GM13977 (cell line): ENCODE data around the gene CLDN12.
A peak's percentile ranks its signal among the peaks of the same experiment; 100 is the strongest.

Source experiments
- DNase-seq: peaks from one replicate; pipeline ENCODE4 v3.0.0; 2012; ENCODE audit warnings: low spot score
- CTCF ChIP-seq: IDR thresholded peaks from 2 replicates; pipeline ENCODE4 v1.5.1; 2012; ENCODE audit warnings: mild to moderate bottlenecking, control low read depth; ENCODE audit not compliant: insufficient read depth; ENCODE audit errors: extremely low read depth, missing control alignments
- in situ Hi-C: fragments of 300-500 bp; cut with MboI; formaldehyde crosslinking; loops from one replicate; pipeline ENCODE4 v1.12.0; 2022; ENCODE audit warnings: low sequenced_read_pairs, low pct_unique_long_range_greater_than_20kb, mixed read lengths, inconsistent platforms; ENCODE audit not compliant: unreplicated experiment

Gene CLDN12

GRCh38 chr7:90403174-90404113 is at the start of gene CLDN12:
Gene CLDN12, plus strand, starts transcription at chr7:90403461. Its CDS starts 9,216 bp downstream, at chr7:90412677.
- TF ChIP-seq CTCF = no peak

GRCh38 chr7:90383422-90383821 is 19.8 kb upstream of the CLDN12 start:
- no peak for TF ChIP-seq CTCF
- no peak for DNase-seq
- in situ Hi-C loops = no loop called here

More at GRCh38 chr7:90403174-90404113, at the start of gene CLDN12:
- in situ Hi-C loops = no loop called here
- DNase-seq = peak; percentile 80

- TF ChIP-seq CTCF = no peak
- no peak for DNase-seq
- in situ Hi-C loops = no loop called here
These were observed 19.4 kb upstream of the CLDN12 start for GRCh38 chr7:90383861-90384260.

- no peak for TF ChIP-seq CTCF
- in situ Hi-C loops = no loop called here
- no peak for DNase-seq
These were observed 18.8 kb upstream of the CLDN12 start for GRCh38 chr7:90384433-90384832.

- in situ Hi-C loops = no loop called here
- DNase-seq = no peak
- no peak for TF ChIP-seq CTCF
These were observed 15.6 kb upstream of the CLDN12 start for GRCh38 chr7:90387470-90388240.

GRCh38 chr7:90390926-90391325 is 12.3 kb upstream of the CLDN12 start:
- in situ Hi-C loops = no loop called here
- DNase-seq = no peak
- TF ChIP-seq CTCF = no peak
